Stimulated activated CD4-positive, alpha-beta T cell treated with anti-CD3 and anti-CD28 coated beads, Interleukin-15, amount 100 ng/mL, for 1 hour (primary cell): ENCODE measurements around the gene SGCA.

ENCODE experiments used
- DNase-seq, 2 donors: peaks; one replicate each; pipeline ENCODE4 v3.0.0-alpha.2; 2020; ENCODE audit warnings: low read depth in 1 of 2, low spot score in 1 of 2

SGCA gene

GRCh38 chr17:50134206-50135110 lies 31.3 kb upstream of the SGCA start:
- DNase-seq: no peak

DNA sequence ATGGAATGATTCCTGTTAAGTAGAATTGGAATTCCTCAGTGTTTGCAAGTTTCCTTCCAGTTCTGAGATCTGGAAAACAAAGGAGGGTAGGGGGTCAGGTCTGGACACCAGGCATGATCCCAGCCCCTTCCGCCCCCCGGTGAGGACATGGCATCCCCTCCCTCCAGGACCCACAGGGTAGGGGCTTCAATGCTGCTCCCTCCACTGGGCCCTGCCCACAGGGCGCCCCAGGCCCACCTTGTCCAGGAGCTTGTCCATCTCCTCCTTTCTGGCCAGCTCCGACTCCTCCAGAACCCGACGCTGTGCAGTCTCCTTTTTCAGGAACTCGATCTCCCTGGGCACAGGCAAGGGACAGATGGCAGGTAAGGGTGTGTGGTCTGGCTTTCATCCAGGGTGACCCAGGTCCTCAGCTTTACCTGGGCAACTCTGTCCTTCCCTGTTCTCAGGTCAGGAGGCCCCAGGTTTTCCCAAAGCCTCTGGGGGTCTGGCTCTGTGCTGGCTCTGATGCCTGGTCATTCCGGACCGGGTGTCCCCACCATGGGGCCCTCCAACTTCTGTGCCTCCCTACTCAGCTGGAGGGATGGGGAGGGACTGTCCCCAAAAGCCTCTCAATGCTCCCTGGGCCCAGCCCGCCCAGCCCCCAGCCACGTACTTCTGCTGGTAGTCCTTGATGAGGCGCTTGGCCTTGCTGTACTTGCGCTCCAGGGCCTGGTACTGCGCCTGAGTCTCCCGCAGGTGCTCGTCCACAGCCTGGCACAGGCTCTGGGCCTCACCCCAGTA lies 30.3 kb upstream of the SGCA start:
- no peak for DNase-seq

GRCh38 chr17:50136096-50136687 lies 29.6 kb upstream of the SGCA start:
- no peak for DNase-seq

DNA sequence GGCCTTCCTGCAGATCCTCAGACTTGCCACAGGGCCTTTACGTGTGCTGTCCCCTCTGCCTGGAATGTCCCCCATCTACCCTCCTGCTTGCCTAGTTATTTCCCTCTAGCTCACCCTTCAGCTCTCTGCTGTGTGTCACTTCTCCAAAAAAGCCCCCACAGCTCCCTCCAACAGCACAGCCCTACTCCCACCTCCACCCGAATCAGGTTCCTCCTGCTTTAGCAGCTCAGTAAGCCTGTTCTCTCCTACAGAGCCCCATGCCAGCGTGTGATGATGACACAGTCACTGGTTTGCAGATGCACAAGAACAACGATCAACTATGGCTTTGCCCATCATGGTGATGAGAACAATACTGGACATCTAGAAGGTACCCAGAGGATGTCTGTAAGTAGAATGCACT lies 28.8 kb upstream of the SGCA start:
- no peak for DNase-seq

DNA sequence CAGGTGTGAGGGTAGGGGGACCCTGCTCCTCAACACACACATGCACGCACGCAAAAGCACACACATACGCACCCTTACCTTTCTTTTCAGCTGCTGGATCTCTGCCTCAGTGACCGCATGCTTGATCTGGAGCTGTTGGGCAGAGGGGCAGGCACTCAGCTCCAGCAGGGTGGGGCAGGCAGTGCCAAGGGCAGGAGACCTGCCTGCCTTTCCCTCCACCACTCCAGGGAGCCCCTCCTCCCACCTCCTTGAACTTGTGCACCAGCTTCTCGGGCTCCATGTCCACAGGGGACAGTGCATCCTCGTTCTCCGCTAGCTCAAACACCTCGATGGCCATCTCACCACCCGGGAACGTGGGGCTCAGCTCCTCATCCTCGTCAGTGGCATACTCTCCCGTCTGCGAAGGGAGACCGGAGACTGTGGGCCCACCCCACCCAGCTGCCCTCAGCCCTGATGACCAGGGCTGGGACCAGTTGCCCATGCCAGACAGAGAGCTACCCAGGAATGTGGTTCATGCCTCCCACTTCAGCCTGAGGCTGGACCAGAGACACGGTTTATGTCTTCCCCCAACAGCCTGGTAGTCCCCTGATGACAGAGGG lies 26.5 kb upstream of the SGCA start:
- no peak for DNase-seq

DNA sequence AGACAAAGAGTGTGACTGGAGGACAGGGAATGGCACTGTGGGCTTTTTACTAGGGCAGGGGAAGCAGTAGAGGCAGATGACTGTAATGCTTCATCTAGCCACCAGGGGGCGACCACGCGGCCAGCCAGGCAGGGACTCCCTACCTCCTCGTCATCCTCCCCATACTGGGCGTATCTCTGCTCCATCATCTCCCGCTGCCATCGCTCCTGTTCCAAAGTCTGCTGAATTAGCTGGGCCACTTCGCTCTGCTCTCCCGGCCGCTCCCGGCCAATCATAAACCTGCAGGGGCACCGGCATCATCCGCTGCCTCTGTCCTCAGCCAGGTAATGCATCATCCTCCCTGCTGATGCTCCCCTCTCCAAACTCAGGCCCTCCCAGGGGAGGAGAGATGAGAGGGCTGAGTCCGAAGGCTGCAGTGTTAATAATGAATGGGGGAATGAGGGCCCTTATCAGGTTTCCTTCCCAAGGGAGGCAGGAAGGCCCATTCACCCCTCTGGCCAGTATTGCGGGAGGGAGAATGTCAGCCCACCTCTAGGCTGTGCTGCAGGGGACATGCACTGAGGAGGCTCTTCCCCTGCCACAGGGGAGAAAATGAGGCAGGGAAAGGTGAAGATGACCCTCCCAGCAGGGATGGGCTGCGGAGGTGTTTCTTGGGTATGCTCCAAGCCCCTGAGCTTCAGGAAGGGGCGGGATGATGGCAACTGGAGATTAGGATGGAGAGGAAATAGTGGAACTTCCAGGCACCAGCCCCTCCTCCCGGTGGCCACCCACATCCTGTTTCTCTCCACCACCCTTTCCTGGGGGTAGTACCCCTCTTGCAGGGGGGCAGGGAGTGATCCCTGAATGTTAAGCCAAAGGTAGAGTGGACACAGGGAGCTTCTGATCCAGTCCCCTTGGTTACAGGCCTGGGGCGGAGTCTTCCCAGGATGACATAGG lies 25.6 kb upstream of the SGCA start:
- peak; percentile 67 to 70 for DNase-seq

DNA sequence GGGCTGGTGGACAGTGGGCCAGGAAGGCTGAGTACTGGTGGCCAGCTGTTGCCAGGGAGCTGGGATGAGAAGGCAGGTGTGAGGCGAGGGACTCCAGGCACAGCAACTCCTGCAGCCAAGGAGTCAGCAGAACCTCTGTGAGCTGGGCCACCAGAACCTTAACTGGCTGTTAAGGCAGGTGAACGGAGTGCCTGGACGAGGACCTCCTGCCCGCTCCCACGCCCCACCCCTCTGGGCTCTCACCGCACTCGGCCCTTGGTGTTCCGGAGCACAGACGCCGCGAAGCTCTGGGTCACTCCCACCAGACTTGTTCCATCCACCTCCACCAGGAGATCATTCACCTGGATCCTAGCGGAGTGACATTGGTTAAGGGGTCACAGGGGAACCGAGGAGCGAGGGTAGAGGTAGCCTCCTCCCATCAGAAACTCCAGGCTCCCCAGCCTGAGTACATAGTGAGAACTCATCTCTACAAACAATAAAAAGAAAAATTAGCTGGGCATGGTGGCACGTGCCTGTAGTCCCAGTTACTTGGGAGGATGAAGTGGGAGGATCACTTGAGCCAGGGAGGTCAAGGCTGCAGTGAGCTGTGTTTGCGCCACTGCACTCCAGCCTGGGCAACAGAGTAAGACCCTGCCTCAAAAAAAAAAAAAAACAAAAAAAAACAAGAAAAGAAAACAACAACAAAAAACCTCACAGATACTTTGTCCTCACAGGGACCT lies 24.6 kb upstream of the SGCA start:
- no peak for DNase-seq

DNA sequence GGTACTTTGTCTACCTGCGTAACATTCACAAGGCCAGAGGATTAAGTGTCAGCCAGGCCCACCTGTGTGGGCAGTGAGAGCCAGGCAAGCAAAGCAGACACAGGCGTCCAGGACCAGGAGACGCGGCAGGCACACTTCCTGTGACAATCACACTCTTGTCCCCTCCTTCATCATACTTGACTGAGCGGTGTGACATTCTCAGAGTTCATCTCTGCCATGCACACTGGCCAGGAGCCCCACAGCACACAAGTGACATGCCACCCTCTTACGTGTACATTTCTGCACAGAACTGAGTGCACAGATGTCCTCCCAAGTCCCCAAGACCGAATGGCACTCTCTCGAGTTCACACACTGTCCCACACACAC lies 24.1 kb upstream of the SGCA start:
- DNase-seq: no peak

GRCh38 chr17:50143461-50144176 lies 22.2 kb upstream of the SGCA start:
- DNase-seq: no peak

DNA sequence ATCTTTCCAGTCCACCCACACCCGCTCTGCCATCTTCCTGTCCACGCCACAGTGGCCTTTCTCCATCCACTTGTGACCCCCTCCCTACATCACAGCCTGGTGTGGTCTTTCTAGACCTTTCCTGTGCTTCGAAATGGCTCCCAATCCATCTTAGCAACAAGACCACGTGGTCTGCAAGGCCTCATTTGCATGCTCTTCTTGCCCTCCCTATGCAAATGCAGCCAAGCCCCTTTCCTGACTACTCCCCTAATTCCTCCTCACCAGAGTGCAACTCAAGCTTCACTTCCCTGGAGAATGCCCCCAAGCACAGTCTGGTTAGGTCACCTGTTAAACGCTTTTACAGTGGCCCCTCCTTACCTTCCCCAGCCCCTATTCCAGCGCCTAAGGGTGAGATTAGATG lies 21.4 kb upstream of the SGCA start:
- no peak for DNase-seq

- DNase-seq: no peak
Measured at GRCh38 chr17:50144845-50145531, 20.8 kb upstream of the SGCA start.

GRCh38 chr17:50145532-50146229 lies 20.1 kb upstream of the SGCA start:
- no peak for DNase-seq

DNA sequence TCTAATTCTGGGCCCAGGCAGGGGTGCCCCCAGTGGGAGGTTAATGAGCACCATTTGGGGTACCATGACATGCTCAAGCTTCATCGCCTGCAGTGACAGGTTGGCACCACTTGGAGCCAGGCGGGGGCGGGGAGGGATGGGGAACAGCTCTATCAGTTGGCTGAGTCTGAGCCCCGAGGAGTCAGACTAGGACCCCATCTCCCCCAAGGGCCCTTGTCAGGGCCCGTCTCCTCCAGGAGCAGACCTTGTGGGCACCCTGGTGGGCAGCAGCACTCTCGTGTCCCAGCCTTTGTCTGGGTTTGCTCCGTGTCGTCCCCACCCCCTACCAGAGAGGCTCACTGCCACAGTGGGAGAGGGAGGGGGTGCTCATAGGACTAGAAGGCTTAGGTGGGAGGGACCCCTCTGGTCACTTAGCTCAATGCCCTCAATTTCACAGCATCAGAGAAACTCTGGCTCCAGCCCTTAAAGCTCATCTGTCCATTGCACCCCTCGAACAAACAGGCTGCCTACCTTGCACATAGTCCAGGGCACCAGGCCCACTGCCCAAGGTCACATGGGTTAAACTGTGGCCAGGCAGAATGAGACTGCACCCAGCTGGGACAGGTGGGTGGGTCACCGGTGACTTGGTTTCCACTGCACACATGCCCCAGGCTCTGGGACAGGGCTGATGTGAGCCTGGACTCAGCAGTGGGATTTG lies 19.4 kb upstream of the SGCA start:
- DNase-seq: no peak

GRCh38 chr17:50146927-50147665 lies 18.7 kb upstream of the SGCA start:
- no peak for DNase-seq

- DNase-seq: no peak
Measured at GRCh38 chr17:50147841-50148225, 18.0 kb upstream of the SGCA start.

DNA sequence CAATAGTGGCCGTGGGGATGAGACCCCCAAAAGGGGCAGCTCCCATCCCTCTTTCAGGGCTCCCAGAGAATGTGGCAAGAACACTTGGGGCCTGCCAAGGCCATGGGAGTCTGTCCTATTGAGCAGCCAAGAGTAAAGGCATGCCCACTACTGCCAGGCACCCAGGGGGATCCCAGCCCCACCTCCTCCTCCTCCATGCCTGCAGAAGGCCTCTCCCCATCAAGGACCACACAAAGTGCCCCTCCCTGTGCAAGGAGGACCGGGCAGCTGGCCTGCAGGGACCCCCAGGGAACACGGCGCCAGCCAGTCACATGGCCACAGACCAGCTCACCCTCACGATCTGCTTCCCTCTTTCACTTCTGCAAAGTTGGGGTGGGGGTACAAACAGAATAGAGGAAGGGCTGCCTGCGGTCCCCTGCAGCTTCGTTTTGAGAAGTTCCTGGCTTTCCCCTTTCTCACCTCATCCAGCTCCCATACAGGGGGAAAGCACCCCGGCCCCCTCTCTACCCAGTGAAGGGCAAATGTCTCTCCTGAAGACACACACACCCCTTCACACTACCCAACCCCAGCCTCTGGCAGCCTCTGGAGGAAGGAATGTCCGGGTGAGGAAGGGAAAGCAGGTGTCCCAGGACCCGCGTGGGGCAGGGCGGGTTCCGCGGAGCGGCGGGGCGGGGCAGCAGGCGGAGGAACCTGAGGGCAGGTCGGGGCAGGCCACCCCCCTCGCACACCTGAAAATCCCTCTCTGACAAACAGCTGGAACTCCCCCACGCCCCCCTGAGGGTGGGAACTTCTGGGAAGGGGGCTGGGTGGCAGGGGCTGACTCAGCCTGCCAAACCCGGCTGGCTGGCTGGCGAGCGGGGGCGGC lies 17.3 kb upstream of the SGCA start:
- DNase-seq: peak; percentile 53 to 80
